ENCODE measurements around the gene TATDN2.
"Not testable (repeated sequence)": the region's sequence is repeated elsewhere in the genome, so short reads cannot be mapped to it uniquely, and the experiment has no call there.

TATDN2 gene

DNA sequence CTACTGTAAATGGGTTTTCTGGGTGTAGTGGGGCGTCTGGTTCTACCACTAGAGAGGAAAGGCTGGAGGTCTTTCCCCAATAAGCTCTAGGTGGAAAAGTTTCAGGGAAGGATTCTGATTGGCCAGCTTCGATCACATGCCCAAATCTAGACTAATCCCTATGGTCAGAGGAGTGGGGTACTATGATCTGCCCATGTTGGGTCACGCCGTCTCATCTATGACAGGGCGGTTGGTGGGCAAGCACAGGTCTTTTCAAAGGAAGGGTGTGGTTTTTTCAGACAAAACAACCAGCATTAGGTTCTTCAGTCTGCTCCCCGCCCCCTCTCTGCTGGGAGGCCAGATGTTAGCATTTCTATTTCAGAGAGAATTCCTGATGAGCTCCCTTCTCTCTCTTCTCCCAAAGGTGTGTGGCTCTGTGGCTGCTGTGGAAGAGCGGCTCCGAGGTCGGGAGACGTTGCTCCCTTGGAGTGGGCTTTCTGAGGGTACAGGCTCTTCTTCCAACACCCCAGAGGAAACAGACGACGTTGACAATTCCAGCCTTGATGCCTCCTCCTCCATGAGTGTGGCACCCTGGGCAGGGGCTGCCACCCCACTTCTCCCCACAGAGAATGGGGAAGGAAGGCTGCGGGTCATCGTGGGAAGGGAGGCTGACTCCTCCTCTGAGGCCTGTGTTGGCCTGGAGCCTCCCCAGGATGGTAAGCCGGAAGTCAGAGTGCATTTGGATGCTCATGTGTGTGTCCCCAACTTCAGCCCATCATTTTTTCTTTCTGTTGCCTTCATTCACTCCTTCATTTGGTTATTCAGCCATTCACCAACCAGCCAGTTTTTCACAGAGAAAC lies 9.7 kb upstream of the TATDN2 start:
- no peak for DNase-seq (ENCODE audit: low spot score)

DNA sequence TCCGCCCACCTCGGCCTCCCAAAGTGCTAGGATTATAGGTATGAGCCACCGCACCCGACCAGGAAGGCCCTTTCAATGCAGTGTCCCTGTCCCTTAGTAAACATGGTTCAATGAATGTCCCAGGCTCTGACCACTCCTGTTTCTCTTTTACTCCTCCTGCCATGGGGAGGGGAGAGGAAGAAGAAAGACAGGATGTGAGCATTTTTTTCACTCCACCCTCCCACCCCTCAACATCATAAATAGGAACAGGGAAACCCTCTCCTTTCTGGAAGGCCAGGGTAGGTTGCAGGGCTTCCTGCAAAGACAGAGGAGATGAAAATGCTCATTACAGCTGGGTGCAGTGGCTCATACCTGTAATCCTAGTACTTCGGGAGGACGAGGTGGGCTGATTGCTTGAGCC lies 7.5 kb upstream of the TATDN2 start:
- DNase-seq (ENCODE audit: low spot score) = no peak

DNA sequence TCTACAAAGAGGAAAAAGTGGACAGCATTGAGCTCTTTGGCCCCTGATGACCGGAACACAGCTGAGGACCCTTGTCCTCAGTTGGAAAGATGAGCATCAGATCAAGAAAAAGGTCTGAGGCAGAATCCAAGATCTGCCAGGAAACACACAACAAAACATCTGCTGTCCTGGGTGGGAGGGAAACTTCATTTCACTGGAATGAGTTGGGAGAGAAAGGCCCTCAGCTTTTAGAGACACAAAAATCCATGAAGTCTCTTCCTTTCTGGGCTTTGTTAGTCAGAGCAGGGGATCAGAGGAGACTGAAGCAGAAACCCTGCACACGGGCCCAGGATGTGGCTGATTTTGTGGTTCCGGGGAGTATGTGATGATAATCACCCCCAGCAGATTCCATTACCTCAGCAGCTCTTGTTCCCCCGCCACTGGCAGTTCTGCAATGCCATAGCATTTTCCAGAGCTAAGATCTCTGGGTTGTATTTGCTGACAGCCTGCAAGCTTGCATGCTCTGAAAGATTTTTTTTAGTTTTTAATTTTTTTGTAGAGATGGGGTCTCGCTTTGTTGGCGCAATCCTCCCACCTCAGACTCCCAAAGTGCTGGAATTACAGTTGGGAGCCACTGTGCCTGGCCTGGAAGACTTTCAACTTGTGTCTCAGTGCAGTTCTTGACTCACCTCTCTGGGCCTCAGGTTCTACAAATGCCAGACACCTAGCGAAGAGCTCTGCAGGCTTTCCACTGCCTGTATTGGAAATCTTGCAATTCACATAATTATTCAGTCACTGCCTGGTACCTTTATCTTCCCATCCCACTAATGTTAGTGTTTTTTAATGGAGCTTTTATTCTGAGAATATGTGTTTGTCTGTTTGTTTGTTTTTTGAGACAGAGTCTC lies 5.8 kb upstream of the TATDN2 start:
- DNase-seq (ENCODE audit: low spot score) = no peak

DNA sequence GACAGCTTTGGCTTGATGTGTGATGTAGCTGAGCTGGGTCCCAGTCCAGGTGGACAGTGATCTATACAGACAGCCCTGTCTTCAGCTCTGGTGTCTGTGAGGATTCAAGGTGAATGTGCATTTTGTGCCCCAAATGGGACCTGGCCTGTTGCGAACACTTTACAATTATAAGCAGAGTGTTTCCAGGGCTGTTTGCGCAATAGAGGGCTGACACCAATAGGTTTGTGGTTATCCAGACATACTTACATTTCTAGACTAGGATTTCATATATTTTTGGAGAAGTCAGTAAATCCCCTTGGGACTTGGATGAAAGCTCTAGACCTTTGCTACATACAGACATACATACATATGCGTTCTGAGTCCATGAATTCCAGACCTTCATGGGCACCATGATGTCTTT lies 4.2 kb upstream of the TATDN2 start:
- no peak for DNase-seq (ENCODE audit: low spot score)

DNA sequence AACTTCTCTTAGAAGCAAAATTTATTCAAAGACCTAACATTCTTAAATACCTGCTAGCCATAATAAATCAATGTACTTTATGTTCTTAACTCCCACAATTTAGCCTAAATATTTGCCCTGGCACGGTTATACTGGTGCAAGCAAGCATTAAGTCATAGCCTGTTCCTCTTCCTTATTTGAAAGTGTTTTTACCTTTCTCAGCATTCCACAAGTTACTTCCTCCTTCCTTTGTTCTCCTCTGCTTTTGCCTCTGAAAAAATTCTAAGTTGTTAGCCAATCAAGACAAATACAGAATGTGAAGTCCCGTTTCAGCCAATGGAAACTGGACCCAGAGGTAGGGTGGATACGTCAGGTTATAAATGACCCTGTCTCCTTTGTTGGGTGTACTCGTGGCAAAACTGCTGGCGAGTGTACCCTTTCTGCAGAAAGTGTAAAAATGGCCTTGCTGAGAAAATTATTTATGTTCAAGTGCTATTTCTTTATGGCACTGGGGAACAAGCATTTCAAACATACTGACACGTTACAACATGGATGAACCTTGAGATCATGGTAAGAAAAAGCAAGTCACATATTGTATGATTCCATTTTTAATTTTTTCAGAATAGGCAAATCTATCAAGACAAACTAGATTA lies 3.1 kb upstream of the TATDN2 start:
- no peak for DNase-seq (ENCODE audit: low spot score)

DNA sequence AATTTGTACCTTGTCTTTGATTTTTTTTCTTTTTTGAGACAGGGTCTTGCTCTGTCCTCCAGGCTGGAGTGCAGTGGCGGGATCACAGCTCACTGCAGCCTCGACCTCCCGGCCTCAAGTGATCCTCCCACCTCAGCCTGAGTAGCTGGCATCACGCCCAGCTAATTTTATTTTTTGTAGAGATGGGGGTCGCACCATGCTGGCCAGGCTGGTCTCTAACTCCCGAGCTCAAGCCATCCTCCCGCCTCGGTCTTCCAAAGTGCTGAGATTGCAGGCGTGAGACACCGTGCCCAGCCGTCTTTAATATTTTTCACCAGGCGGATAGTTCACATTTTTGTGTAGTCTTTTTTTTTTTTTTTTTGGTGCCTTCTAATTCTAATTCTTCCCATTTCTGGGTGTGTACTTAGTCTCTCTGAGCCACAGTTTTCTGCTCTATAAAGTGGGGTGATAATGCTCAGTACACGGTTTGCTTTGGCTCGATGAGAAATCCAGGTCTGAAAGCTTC lies 528 bp upstream of the TATDN2 start:
- DNase-seq (ENCODE audit: low spot score) = no peak

DNA sequence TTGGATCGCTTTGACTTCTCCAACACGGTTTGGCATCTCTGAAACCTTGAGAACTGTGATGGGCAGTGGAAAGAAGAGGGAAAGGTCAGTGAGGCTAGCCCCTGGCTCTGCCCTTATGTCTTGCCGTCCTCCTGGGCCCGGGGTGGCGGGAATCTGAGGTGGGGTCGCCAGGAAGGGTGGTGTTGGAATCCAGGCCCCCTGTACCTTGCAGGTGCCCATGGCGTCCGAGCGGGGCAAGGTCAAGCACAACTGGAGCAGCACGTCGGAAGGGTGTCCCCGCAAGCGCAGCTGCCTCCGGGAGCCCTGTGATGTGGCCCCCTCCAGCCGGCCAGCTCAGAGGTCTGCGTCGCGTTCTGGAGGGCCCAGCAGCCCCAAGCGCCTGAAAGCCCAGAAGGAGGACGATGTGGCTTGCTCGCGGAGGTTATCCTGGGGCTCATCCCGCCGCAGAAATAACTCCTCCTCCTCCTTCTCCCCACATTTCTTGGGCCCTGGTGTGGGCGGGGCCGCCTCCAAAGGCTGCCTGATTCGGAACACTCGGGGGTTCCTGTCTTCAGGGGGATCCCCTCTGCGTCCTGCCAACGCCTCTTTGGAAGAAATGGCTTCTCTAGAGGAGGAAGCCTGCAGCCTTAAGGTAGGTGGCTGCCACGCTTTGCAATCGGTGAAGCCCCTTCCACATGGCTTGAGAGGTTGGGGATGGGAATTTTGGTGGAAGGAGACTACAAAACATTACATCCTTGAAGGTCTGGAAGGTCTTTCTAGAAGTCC lies 907 bp downstream of the TATDN2 start:
- DNase-seq (ENCODE audit: low spot score) = peak; percentile 68

DNA sequence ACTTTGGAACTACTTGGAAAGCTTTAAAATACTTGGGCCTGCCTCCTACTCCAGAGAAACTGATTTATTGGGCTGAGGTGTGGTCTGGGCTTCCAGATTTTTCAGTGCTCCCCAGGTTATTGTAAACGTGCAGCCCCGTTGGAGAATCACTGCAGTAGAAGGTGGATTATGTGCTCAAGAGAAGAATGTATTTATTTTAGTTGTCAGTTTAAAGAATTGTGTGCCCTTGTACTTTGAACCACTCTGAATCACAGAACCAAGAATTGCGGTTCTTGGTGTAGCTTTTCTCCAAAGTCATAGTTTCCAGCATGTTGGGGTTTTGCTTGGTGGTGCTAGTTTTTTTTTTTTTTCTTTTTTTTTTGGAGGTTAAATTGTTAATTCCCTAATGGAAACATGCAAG lies 1.6 kb downstream of the TATDN2 start:
- no peak for DNase-seq (ENCODE audit: low spot score)

DNA sequence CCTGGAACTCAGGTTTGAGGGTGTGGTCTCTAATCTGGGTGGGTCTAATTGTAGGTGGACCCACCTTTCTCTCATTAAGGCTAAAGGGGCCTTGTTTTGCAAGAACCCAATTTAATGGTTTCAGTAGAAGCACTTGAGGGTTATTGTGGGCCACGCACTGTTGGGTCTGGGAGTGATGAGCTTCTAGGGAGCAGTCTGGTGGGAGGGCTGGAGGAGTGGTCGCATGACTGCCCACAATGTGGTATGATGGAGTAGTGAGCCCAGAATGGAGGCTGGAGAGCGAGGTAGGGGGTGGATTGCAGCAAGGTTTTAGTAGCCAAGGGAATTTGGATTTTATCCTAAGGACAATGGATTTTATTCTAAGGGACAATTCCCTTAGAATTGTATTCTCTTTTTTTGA lies 2.7 kb downstream of the TATDN2 start:
- DNase-seq (ENCODE audit: low spot score) = no peak

DNA sequence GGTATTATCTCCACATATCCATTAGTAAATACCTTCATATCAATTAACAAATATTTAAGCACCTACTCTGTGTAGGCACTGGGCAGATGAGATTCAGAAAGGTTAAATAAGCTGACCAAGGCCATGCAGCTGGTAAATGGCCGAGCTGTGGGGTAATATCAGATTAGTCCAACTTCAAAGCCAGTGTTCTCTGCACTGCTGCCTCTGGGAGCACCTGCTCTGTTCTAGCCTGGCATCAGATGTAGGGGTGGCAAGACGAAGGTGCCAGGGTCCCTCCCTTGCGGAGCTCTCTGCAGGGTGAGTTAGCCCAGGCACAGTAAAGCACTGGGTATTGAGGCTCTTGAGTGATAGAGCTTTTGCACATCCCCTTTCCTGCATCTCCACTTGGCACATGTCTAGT lies 5.5 kb downstream of the TATDN2 start:
- DNase-seq (ENCODE audit: low spot score) = no peak

DNA sequence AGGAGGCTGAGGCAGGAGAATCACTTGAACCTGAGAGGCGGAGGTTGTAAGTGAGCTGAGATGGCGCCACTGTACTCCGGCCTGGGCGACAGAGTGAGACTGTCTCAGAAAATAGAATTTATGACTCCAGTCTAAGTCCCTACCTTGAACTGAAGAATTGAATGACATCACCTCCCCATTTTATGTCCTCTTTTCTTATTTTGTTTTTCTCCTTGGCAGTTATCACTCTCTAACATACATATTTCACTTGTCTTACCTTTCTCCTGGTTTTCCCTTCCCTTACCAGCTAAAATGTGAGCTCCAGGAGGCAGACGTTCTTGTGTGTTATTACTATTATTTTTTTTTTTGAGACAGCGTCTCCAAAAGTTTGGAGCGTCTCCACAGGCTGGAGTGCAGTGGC lies 7.6 kb downstream of the TATDN2 start:
- no peak for DNase-seq (ENCODE audit: low spot score)

DNA sequence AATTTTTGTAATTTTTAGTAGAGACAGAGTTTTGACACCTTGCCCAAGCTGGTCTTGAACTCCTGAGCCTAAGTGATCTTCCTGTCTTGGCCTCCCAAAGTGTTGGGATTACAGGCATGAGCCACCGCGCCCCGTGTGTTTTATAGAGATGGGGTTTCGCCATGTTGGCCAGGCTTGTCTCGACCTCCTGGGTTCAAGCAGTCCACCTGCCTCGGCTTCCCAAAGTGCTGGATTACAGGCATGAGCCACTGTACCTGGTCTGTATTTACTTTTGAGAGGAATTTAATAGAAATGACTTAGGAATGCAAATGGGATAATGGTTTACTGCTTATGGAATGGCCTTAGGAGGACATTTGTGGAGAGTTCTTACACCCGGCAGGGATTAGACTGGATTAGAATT lies 10.8 kb downstream of the TATDN2 start:
- no peak for DNase-seq (ENCODE audit: low spot score)

DNA sequence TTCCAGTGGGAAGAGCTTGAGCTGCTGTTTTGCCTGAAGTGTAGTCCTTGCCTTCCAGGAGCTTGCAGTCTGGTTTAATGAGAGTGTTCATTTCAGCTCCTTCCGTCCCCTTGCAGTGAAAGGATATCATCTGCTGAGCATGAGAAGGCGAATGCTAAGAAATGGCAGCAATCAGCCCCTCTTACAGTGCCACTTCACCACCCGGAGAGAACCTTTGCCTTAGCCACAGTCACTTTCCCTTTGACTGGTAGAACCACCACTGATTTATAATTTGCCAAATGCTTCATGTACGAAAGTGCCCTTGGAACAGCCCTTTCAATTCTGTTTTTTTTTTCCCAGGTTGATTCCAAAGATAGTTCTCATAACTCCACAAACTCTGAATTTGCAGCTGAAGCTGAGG lies 11.5 kb downstream of the TATDN2 start:
- DNase-seq (ENCODE audit: low spot score) = no peak

DNA sequence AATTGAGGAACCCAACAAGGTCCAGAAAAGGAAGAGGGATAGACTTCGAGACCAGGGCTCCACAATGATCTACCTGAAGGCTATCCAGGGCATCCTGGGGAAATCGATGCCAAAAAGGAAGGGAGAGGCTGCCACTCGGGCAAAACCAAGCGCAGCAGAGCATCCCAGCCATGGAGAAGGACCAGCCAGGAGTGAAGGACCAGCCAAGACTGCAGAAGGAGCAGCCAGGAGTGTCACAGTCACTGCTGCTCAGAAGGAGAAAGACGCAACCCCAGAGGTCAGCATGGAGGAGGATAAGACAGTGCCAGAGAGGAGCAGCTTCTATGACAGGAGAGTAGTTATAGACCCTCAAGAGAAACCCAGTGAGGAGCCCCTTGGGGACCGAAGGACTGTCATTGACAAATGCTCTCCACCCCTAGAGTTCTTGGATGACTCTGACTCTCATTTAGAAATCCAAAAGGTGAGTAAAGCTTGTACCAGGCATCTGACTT lies 12.0 kb downstream of the TATDN2 start:
- DNase-seq (ENCODE audit: low spot score) = no peak

DNA sequence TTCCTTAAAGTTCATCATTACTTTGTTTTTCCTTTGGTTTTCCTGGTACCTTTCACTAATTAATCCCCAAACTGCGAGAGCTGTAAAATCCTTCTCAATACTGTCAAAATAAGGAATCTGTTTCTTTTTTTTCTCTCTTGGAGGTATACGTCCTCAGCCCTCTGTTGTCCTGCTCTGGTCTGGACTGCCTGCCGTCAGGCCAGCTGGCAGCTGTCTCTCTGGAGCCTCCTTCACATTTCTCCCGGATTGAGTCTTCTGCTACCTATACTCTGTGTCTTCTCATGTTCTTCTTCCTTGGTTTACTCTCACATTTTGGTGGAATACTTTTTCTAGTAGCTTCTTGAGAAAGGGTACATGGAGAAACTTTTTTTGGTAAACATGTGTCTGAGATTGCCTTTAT lies 13.8 kb downstream of the TATDN2 start:
- no peak for DNase-seq (ENCODE audit: low spot score)

DNA sequence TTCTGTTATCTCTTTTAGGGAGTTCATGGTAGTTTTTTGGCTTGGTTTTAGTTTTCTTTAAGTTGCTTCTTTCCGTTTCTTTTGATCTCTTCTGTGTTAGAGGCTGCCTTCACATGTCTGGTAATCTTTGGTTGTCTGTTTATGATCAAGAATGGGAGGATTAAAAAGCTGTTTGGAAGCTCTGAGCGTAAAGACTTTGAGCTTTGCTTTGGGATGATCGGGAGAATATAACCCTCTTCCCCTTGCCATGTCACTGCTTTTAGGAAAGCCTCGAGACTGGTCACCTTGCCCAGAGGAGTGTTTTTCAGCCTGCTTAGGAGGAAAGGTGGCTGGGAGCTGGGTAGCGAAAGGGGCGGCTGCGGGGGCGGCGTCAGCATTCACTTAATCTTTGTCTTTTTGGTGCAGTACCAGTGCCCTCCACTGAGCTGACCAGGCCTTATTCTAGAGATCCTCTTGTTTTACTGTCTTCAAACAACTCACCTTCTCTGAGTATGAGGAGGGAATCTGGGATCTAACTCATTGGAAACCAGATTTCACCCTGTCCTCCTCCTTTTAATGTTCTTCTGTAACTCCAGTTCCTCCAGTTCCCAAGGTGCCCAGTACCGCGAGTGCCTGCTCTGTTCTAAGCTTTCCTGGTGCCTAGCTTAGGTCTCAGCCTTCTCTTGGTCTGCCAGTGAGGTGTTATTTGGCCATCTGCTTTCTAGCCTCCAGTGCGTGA lies 15.5 kb downstream of the TATDN2 start:
- DNase-seq (ENCODE audit: low spot score) = no peak

DNA sequence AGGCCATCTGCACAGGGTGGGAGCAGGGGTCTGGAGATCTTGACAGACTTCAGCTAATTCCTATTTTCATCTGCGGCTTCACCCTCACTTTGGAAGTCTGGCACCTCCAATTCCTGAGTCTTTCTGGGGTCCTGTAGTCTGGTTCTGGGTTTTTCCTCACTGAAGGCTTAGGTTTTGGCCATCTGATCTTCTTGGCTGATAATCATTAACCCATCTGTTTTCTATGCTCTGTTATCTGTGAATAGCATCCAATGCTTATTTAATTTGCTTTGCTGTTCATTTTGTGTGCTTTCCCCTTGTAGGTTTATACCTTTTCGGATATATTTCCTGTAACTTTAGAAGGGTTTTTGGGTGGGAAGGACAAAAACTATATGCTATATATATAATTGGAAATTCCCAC lies 17.6 kb downstream of the TATDN2 start:
- no peak for DNase-seq (ENCODE audit: low spot score)

DNA sequence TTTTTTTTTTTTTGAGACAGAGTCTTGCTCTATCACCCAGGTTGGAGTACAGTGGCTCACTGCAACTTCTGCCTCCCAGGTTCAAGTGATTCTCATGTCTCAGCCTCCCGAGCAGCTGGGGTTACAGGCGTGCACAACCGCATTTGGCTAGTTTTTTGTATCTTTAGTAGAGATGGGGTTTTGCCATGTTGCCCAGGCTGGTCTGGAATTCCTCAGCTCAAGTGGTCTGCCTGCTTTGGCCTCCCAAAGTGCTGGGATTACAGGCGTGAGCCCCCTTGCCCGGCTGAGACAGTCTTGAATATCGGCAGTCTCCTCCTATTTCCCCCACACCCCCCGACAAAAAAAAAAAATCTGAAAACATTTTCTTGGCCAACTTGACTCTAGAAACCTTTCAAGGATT lies 18.7 kb downstream of the TATDN2 start:
- not testable (repeated sequence) for DNase-seq (ENCODE audit: low spot score)

DNA sequence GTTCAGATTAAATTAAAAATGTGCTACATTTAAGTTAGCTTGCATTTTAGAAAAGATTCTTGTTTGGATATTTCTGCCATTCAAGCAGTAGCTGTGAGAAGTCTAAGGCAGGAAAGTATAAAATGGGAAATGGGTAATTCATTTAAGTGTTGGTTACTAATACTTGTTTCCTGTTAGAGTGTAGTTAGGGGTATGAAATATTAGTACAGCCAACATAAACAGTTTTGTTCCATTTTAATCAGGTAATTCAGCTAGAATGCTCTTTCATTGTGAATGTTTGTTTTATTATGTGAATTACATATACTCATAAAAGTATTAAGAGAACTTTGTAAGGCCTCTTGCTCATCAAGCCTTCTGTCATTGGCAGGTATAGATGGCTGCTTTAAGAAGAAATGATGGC lies 19.9 kb downstream of the TATDN2 start:
- no peak for DNase-seq (ENCODE audit: low spot score)

DNA sequence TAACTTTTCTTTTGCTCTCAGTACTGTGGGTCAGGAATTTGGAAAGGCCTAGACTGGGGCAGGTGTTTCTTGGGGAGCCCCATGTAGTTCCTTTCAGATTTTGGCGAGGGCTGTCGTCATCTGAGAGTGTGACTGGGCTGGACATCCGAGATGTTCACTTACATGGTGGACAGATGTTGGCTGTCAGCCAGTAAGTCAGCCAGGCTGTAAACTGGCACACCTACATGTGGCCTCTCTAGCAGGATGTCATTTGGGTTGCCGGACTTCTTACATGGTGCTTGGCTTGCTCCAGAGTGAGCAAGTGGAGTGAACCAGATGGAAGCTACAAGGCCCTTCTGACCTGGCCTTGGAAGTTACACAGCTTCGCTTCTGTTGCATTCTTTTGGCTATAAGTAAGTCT lies 20.7 kb downstream of the TATDN2 start:
- DNase-seq (ENCODE audit: low spot score) = no peak

DNA sequence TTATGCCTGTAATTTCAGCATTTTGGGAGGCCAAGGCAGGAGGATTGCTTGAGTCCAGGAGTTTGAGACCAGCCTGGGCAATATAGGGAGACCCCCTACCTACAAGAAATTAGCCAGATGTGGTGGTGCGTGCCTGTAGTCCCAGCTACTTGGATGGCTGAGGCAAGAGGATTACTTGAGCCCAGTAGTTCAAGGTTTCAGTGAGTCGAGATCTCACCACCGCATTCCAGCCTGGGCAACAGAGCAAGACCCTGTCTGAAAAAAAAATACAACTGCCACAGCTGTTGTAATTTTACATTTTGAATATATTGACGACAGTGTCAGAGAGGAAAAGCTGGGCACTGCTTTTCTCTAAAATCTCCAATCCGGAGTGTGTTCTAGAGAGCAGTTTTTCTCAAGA lies 21.2 kb downstream of the TATDN2 start:
- DNase-seq (ENCODE audit: low spot score) = no peak
